ENCODE data around the gene PXDN. TPM values are rescaled to one million over a fixed set of nuclear protein-coding genes. Genes with fewer than 3 reads are reported as not detected.

The PXDN gene
- total RNA-seq, 1 donor from 2014 or later: 109 TPM

DNA sequence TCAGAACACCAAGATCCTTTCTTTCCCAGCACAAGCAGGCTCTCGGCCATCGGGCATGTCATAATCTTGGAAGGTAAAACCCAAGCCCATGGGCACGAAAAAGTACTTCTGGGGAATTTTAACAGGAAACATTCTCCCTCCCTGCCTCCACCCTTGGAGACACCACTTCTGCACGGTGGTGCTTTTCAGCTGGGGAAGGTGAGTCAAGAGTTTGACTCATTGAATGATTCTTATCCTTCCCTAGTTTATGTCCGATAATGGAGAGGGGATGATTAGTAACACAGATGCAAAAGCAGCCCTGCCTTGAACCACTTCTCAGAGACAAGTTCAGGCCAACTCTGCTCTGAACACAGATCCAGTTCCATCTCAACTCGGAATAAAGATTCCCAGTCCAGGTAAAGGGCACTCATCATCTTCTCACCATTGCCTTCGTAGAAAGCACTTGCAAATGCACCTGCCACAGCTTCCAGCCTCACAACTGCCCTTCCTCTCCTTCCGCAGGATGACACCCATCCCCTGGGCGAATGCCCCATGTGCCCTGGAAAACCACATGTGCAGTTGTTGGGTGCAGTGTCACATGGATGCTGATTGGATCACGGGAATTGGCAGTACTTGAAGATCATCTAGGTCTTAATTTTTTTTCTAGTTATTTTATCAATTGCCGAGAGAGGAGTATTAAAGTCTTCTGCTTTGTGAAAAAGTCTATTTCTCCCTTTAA is 136.2 kb downstream of the PXDN start:
- no peak for DNase-seq

GRCh38 chr2:1607236-1607920 is 136.9 kb downstream of the PXDN start:
- DNase-seq: no peak

DNA sequence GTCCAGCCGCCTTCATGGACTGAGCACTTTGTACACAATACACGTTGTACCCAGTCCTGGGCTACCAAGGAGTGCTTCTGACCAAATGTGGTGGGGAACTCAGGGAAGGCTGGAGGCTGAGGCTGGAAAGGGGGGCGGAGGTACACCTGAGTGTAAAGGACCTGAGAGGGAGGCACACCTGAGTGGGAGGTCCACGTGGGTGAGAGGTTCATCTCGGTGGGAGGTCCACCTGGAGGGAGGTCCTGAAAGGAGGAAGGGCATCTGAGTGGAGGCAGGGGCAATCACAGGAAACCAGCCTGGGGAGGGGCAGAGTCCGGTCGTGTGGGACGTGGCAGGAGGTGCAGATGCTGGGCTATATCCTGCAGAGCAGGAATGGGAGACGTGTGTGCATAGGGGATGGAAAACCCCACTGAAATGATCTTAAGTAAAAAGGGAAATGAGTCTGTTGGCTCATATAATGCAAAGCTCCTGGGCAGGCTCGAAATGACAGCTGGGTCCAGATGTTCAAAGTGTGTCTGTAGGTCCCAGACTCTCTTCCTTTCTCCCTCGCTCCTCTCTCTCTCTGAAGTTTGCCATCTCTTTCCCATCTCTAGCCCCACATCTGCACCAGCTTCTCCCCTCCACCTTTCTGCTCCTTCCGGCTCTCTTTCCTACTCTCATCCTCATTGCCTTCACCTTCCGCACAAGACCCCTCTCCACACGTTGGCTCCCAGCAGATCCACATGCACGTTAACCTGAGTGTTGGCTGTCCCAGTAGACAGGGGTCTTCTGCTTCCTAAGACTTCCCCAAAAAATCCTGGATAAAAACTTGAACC is 137.7 kb downstream of the PXDN start:
- DNase-seq: no peak

DNA sequence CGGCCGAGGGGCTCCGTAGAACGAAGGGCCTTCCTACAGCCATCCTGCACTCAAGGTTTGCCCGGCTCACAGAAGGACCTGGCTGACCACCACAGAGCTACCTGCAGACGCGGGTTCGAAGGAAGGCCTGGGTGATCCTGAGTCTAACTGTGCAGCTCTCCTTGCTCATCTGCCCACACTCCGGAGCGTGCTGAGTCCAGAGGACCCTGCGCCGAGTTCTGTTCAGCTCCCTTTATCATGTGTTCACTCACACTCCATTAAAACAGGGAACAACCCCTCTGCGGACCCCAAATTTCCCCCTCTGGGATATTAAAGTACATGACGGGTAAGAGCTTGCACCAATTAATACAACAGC is 138.3 kb downstream of the PXDN start:
- DNase-seq: no peak

GRCh38 chr2:1605102-1606045 is 138.9 kb downstream of the PXDN start:
- peak; percentile 32 for DNase-seq

DNA sequence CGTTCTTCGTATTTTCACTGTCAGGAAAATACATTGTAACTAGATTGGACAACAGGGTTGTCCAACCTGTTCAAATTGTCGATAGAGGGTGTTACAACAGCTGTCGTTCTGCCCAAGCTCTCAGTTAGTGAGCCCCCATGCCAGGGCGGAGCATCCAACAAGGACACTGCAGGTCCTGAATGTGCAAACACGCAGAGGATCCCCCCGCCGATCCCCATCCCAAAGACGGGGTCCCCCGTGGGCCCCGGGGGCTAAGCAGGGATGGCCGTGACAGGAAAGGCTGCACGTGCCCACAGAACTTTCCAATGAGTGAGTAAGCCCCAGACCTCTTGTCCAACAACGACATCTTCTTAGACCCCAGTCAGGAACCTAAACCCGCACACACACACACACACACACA is 140.8 kb downstream of the PXDN start:
- no peak for DNase-seq

DNA sequence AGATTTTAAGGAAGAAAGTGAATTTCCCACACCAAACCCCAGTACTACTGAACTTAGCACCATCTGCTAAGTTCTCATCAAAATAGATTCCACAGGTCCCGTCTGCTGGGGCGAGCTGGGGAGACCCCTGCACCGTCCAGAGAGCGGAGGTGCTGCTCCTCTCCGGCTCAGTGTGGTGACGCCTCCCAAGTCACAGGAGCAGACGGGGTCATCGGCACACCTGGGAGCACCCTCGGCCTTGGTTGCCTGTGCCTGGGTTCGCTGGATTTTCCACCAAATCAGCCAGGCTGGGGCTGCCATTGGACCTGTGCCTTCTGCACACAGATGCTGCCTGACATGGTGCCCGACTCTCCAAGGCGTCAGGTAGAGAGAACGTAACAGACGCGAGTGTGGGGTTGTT is 141.3 kb downstream of the PXDN start:
- no peak for DNase-seq

GRCh38 chr2:1602278-1603010 is 141.9 kb downstream of the PXDN start:
- no peak for DNase-seq

DNA sequence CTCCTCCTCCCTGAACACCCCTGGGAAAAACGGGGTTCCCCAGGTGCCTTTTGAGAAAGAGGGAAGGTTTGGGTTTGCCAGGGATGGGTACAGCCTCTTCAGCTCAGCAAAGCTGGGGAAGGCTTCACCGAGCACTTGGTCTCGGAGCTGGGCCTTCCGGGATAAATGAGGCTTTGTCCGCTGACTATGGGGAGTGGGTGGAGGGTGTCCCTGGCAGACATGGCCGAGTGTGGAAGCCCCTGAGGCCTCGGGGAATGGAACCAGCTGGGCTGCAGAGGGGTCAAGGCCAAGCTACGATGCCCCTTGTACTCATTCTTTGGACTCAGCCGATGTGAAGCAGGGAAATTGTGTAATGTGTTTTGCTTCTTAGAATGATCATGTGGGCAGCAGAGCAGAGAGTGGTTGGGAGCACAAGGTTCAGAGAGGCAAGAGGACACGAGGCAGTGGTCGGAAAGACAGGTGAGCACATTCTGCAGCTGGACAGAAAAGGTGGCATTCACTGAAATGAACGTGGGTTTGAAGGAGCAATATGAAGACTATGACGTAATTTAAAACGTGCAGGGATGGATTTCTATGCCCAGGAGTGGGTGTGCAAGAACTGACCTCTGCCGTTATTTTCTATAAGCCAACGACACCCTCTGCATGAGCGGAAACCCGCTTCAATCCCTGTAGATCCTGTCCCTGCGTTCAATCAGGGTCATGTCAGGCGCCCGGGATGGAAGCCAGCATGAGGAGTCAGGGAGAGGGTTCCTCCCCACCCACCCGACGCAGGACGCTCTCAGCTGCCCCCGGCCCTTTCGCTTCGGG is 142.6 kb downstream of the PXDN start:
- DNase-seq: no peak

DNA sequence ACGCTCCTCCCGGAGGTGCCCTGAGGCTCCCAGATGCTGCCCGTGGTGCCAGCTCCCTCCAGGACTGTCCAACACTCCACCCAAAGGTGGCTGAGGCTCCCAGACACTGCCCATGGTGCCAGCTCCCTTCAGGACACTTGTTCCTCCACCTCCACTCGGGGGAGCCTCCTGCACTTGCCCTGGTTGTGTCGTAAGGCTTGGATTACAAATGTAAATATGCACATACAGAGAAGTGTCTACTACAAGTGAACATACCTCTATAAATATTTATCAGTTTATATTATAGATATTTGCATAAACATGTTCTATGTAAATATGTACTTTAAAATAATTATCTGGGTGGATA is 143.3 kb downstream of the PXDN start:
- no peak for DNase-seq

GRCh38 chr2:1600191-1601066 is 143.9 kb downstream of the PXDN start:
- no peak for DNase-seq

- DNase-seq: no peak
These were observed 144.8 kb downstream of the PXDN start for GRCh38 chr2:1599301-1600085.

DNA sequence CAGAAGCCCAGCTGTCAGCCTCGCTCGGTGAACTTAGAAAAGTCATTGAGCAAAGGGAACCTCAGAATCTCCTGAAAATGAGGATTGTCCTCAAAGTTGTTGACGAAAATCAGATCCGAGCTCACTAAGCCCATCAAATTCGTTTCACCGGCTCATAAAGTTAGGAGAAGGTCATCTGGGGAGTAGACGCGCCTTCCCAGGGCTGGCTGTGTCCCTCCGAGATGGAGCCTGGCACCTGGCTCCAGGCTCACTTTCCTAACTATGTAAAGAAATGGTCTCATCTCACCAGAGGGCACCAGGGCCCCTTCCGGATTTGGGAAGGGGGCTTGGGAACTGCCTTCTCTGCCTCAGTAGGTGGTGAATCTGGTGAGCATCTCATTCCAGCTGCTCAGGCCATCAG is 145.5 kb downstream of the PXDN start:
- DNase-seq: no peak

- DNase-seq: no peak
These were observed 146.1 kb downstream of the PXDN start for GRCh38 chr2:1598041-1598710.

- no peak for DNase-seq
These were observed 149.0 kb downstream of the PXDN start for GRCh38 chr2:1595274-1595673.

DNA sequence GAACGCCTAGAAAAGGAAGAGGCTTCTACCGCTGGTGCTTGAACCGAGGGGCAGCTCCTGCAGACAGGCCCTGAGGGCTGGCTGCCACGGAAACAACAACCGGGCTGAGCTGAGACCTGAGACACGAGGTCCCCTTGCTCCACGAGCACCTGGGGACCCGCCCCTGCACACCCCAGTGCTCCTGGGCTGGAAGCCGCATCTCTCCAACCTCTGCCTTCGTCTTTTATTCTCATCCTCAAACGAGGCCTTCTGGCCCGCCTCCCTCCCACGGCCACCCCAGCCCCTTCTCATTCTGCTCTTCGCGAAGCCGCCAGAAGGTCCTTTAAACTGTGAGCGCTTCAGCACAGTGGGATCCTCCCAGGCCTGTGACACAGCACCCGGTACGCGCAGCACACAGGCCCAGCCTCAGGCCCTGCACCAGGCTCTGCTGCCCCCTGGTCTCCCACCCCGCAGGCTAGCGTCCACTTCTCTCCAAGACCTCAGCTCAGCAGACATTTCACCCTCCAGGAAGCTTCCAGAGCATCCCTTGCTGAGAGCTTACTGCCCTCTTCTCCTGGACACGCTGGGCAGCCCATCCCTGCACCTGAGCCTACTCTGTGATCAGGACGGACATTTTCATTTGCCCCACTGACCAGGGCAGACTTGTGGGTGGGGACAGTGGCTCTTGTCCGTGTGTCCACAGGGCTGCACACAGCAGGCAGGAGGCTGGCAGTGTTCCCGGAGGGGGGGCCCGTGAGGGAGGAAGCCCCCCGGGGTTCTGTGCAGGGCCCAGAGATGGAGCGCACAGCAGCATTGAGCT is 149.7 kb downstream of the PXDN start:
- no peak for DNase-seq

DNA sequence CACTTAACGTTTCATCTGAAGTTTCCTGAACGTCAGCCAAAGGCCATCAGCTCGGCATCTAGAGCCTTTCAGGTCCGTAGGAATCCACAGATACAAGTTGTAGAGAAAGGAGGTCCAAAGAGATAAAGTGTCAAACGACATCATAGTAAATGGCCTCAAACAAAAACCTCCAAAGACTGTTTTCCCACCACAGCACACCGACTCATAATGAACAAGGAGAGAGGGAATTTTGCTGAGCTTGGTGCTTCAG is 150.3 kb downstream of the PXDN start:
- no peak for DNase-seq

All from skin of body (tissue), 2 donors.